TTC549 (cell line): Measurements from ENCODE around the gene CSNK2B.
"Not testable (repeated sequence)": the region's sequence is repeated elsewhere in the genome, so short reads cannot be mapped to it uniquely, and the experiment has no call there.

Source experiments
- FAIRE-seq: peaks from 2 replicates; lab custom pipeline; 2012; peaks lifted over from hg19 to GRCh38; lab: Jason Lieb, UNC

Gene CSNK2B

GRCh38 chr6:31687860-31688693 lies 22.2 kb downstream of the CSNK2B start:
- FAIRE-seq: no peak

- FAIRE-seq: no peak
Observed at GRCh38 chr6:31689249-31690110, 23.6 kb downstream of the CSNK2B start.

GRCh38 chr6:31690231-31691077 lies 24.6 kb downstream of the CSNK2B start:
- no peak for FAIRE-seq

GRCh38 chr6:31691078-31691463 lies 25.2 kb downstream of the CSNK2B start:
- FAIRE-seq: no peak

GRCh38 chr6:31691564-31692108 lies 25.8 kb downstream of the CSNK2B start:
- FAIRE-seq: no peak

GRCh38 chr6:31692353-31692752 lies 26.5 kb downstream of the CSNK2B start:
- FAIRE-seq: no peak

- FAIRE-seq: no peak
Observed at GRCh38 chr6:31692886-31693285, 27.0 kb downstream of the CSNK2B start.

- no peak for FAIRE-seq
Observed at GRCh38 chr6:31693535-31693934, 27.7 kb downstream of the CSNK2B start.

GRCh38 chr6:31697555-31697954 lies 31.7 kb downstream of the CSNK2B start:
- no peak for FAIRE-seq

- FAIRE-seq: no peak
Observed at GRCh38 chr6:31700740-31701401, 35.0 kb downstream of the CSNK2B start.

- no peak for FAIRE-seq
Observed at GRCh38 chr6:31701666-31702404, 36.0 kb downstream of the CSNK2B start.

GRCh38 chr6:31702405-31702818 lies 36.5 kb downstream of the CSNK2B start:
- no peak for FAIRE-seq

- FAIRE-seq: peak; percentile 69
Observed at GRCh38 chr6:31702819-31703716, 37.2 kb downstream of the CSNK2B start, which contains the start of gene ABHD16A. ABHD16A (minus strand) TSS chr6:31703324; CDS start chr6:31703281, 43 bp downstream.

- no peak for FAIRE-seq
Observed at GRCh38 chr6:31705931-31706330, 40.1 kb downstream of the CSNK2B start.

- no peak for FAIRE-seq
Observed at GRCh38 chr6:31706599-31706998, 40.7 kb downstream of the CSNK2B start, which contains the start of gene LY6G6F. LY6G6F (plus strand) TSS chr6:31706866; CDS start chr6:31706907, 41 bp downstream.

- no peak for FAIRE-seq
Observed at GRCh38 chr6:31707701-31708100, 41.8 kb downstream of the CSNK2B start.

- FAIRE-seq: no peak
Observed at GRCh38 chr6:31708224-31708623, 42.3 kb downstream of the CSNK2B start.

- not testable (repeated sequence) for FAIRE-seq
Observed at GRCh38 chr6:31709157-31709556, 43.3 kb downstream of the CSNK2B start.

GRCh38 chr6:31710523-31711219 lies 44.8 kb downstream of the CSNK2B start:
- FAIRE-seq: no peak
